Osteoblast (primary cell): ENCODE measurements around the gene MYLK2. TPM values are rescaled to one million over a fixed set of nuclear protein-coding genes. Genes with fewer than 3 reads are reported as not detected.

Source experiments
- DNase-seq: peaks from one replicate; pipeline ENCODE4 v3.0.0; 2011; ENCODE audit warnings: low spot score, mixed read lengths; ENCODE audit not compliant: insufficient read length; ENCODE audit errors: missing footprints
- H2AFZ ChIP-seq: 2 replicates; pipeline ENCODE4 v1.6.0; 2011; ENCODE audit warnings: mild to moderate bottlenecking, low read length
- H3K27ac ChIP-seq: 2 replicates; pipeline ENCODE4 v1.5.1; 2011; ENCODE audit warnings: mild to moderate bottlenecking, low read depth, low read length, moderate library complexity
- H3K27me3 ChIP-seq: 2 replicates; pipeline ENCODE4 v1.6.0; 2012; ENCODE audit warnings: mild to moderate bottlenecking, control low read depth, inconsistent platforms, low read length, moderate library complexity; ENCODE audit not compliant: insufficient read depth
- H3K36me3 ChIP-seq: 2 replicates; pipeline ENCODE4 v1.5.1; 2011; ENCODE audit warnings: mild to moderate bottlenecking, low read length, control low read depth, moderate library complexity; ENCODE audit not compliant: insufficient read depth
- H3K4me1 ChIP-seq: 2 replicates; pipeline ENCODE4 v1.5.1; 2011; ENCODE audit warnings: mild to moderate bottlenecking, low read length, control low read depth, moderate library complexity; ENCODE audit not compliant: insufficient read depth
- H3K4me2 ChIP-seq: 2 replicates; pipeline ENCODE4 v1.6.0; 2011; ENCODE audit warnings: mild to moderate bottlenecking, low read length; ENCODE audit not compliant: insufficient read depth
- H3K4me3 ChIP-seq: fragments of 200-600 bp; sonication (generic); 3 replicates; pipeline ENCODE4 v1.5.1; 2012; ENCODE audit warnings: mild to moderate bottlenecking, low read length, inconsistent platforms; ENCODE audit not compliant: insufficient read depth
- H3K79me2 ChIP-seq: 2 replicates; pipeline ENCODE4 v1.6.0; 2012; ENCODE audit warnings: mild to moderate bottlenecking, low read length, control low read depth, inconsistent platforms; ENCODE audit not compliant: insufficient read depth
- H3K9me3 ChIP-seq: 2 replicates; pipeline ENCODE4 v1.5.1; 2011; ENCODE audit warnings: low read depth, low read length, control low read depth
- H4K20me1 ChIP-seq: 2 replicates; pipeline ENCODE4 v1.6.0; 2012; ENCODE audit warnings: mild to moderate bottlenecking, low read length, control low read depth; ENCODE audit not compliant: insufficient read depth
- total RNA-seq: library from RNA; depleted of rRNA; stranded (reverse); fragments of >200 nt; gene quantifications from 2 replicates; pipeline ENCODE4 v1.2.3, GENCODE V29; 2012
- TF ChIP-seq, protein P1 (sequence below): IDR thresholded peaks from 2 replicates; pipeline ENCODE4 v1.5.1; 2011; ENCODE audit warnings: mild to moderate bottlenecking, low read depth, low read length, moderate library complexity; ENCODE audit errors: extremely low read depth

MYLK2 gene
- total RNA-seq, 1 donor: 0.36 TPM

- Histone ChIP-seq H2AFZ (peak overlapping the region; percentile 16), H3K27ac (no peak overlapping the region), H3K36me3 (peaks cover 7% of the 10 kb centered on the region), H3K4me3 (no peak overlapping the region), H3K79me2 (no peaks in the 10 kb centered on the region), H3K4me1 (peaks cover 29% of the 10 kb centered on the region), H3K4me2 (no peak overlapping the region), H3K9me3 (no peaks in the 10 kb centered on the region), H3K27me3 (no peaks in the 10 kb centered on the region), H4K20me1 (no peaks in the 10 kb centered on the region)
- DNase-seq: peak; percentile 87
- TF ChIP-seq, protein P1, sequence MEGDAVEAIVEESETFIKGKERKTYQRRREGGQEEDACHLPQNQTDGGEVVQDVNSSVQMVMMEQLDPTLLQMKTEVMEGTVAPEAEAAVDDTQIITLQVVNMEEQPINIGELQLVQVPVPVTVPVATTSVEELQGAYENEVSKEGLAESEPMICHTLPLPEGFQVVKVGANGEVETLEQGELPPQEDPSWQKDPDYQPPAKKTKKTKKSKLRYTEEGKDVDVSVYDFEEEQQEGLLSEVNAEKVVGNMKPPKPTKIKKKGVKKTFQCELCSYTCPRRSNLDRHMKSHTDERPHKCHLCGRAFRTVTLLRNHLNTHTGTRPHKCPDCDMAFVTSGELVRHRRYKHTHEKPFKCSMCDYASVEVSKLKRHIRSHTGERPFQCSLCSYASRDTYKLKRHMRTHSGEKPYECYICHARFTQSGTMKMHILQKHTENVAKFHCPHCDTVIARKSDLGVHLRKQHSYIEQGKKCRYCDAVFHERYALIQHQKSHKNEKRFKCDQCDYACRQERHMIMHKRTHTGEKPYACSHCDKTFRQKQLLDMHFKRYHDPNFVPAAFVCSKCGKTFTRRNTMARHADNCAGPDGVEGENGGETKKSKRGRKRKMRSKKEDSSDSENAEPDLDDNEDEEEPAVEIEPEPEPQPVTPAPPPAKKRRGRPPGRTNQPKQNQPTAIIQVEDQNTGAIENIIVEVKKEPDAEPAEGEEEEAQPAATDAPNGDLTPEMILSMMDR: no peak
Measured at GRCh38 chr20:31815408-31816188, 3.6 kb upstream of the MYLK2 start.

DNA sequence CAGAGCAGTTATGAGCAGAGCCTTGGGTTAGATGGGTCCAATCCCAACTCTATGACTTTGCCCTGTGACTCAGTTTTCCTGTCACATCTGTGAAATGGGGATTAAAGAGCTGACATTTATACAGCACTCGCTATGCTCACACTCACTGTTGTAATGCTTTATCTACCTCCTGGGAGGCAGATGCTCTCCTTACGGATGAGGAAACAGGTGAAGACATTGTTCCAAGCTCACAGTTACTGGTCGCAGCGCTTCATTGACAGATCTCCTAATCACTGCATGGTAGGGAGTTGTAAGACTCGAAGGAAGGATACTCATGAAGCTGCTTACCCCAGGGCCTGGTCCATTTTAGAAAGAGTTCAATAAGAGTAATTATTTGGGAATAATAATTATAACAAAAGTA lies 2.9 kb upstream of the MYLK2 start:
- Histone ChIP-seq H3K27ac (no peak overlapping the region), H3K36me3 (peaks cover 4% of the 10 kb centered on the region), H3K4me1 (peaks cover 24% of the 10 kb centered on the region), H3K79me2 (no peaks in the 10 kb centered on the region), H3K4me3 (no peak overlapping the region), H3K4me2 (no peak overlapping the region), H2AFZ (no peak overlapping the region), H3K9me3 (no peaks in the 10 kb centered on the region), H3K27me3 (no peaks in the 10 kb centered on the region), H4K20me1 (no peaks in the 10 kb centered on the region)
- DNase-seq: no peak
- TF ChIP-seq, protein P1: no peak

DNA sequence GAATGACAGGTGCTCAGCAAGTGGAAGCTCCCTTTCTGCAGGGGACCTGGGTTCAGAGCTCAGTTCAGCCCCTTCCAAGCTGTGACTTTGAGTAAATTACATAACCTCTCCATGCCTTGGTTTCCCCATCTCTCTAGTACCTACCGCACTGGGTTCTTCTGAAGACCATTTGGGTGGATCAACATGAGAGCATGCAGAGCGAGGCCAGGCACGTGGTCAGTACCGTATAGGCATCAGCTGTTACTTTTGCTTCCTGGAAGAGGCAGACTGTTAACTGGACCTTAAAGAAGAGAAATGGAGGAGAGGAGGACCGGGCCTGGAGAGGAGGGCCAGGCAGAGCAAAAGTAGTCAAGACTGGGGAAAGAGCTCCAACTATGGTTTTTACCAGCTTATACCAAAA lies 1.7 kb upstream of the MYLK2 start:
- H2AFZ ChIP-seq: no peak overlapping the region
- no peaks in the 10 kb centered on the region for H4K20me1 ChIP-seq
- TF ChIP-seq, protein P1: no peak
- H3K36me3 ChIP-seq: no peaks in the 10 kb centered on the region
- no peak overlapping the region for H3K27ac ChIP-seq
- H3K9me3 ChIP-seq: no peaks in the 10 kb centered on the region
- DNase-seq: no peak
- no peaks in the 10 kb centered on the region for H3K79me2 ChIP-seq
- no peak overlapping the region for H3K4me3 ChIP-seq
- no peak overlapping the region for H3K4me2 ChIP-seq
- no peaks in the 10 kb centered on the region for H3K27me3 ChIP-seq
- peaks cover 12% of the 10 kb centered on the region for H3K4me1 ChIP-seq

GRCh38 chr20:31818376-31818908 lies 714 bp upstream of the MYLK2 start:
- Histone ChIP-seq H3K4me3 (no peak overlapping the region), H2AFZ (no peak overlapping the region), H3K4me2 (no peak overlapping the region), H3K9me3 (no peaks in the 10 kb centered on the region), H4K20me1 (no peaks in the 10 kb centered on the region), H3K27me3 (no peaks in the 10 kb centered on the region), H3K36me3 (no peaks in the 10 kb centered on the region), H3K79me2 (no peaks in the 10 kb centered on the region), H3K4me1 (peaks cover 11% of the 10 kb centered on the region), H3K27ac (no peak overlapping the region)
- TF ChIP-seq, protein P1: no peak
- DNase-seq: no peak
